Activated naive CD4-positive, alpha-beta T cell treated with Interleukin-2 at 50 U/mL for 16 hours (primary cell): ENCODE measurements around the gene CUX1.
"Not testable (repeated sequence)": the region's sequence is repeated elsewhere in the genome, so short reads cannot be mapped to it uniquely, and the experiment has no call there.

Experiments
- DNase-seq: peaks from one replicate; pipeline ENCODE4 v3.0.0-alpha.2; 2020

CUX1 gene

DNA sequence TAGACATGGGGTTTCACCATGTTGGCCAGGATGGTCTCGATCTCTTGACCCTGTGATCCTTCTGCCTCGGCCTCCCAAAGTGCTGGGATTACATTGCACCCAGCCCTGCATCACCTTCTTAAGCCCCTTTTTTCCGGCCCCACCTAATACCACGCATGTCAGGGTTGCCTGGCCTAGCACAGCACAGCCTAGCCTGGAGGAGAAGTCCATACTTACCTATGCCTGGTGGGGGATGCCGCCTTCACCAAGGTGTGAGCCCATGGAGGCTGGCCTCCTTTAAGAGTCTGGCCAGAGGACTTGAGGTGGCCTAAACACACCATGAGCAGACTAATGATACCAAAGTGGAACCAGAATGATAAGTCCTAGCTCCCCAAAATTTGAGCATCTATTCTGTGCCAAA lies 22.0 kb upstream of the CUX1 start:
- DNase-seq, result no peak

DNA sequence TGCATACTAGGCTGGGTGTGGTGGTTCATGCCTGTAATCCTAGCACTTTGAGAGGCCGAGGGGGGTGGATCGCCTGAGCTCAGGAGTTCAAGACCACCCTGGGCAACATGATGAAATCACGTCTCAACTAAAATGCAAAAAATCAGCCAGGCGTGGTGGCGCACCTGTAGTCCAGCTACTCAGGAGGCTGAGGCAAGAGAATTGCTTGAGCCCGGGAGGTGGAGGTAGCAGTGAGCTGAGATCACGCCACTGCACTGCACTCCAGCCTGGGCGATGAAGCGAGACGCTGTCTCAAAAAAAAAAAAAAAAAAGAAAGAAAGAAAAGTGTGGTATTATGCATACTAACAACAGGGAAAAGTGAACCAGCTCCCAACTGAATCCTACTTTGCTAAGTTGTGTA lies 19.3 kb upstream of the CUX1 start:
- not testable (repeated sequence) for DNase-seq

DNA sequence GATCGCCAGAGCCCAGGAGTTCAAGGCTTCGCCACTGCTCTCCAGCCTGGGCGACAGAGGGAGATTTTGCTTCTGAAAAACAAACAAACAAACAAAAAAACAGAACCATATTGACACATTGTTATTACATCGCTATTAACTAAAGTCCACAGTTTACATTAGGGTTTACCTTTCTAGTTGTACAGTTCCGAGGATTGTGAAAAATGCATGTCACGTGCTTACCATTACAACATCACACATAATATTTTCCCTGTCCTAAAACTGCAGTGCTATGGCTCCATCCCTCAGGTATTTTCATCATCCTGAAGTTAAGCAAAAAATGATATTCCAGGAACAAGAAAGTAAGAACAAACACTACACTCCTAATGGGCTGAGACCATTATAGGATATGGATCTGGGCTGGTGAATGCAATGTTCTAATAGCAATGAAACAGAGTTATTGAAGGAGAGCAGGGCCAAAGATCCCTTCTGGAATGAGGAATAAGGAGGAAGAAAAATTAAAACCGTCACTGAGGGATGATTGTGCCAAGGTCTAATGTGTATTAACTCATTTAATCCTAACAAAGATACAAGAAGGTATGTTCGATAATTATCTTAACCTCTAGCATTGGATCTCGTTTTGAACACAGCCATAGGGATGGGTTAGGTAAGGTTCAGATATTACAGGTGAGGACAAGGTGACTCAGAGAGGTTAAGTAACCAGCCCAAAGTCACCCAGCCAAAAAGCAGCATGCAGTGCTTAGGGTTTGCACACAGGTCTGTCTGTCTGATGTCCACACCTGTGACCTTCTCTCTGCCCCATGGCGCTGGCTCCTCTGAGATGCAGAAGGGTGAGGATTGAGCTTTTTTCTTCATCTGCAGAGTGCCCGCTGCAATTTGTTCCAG lies 14.0 kb upstream of the CUX1 start:
- no peak for DNase-seq

DNA sequence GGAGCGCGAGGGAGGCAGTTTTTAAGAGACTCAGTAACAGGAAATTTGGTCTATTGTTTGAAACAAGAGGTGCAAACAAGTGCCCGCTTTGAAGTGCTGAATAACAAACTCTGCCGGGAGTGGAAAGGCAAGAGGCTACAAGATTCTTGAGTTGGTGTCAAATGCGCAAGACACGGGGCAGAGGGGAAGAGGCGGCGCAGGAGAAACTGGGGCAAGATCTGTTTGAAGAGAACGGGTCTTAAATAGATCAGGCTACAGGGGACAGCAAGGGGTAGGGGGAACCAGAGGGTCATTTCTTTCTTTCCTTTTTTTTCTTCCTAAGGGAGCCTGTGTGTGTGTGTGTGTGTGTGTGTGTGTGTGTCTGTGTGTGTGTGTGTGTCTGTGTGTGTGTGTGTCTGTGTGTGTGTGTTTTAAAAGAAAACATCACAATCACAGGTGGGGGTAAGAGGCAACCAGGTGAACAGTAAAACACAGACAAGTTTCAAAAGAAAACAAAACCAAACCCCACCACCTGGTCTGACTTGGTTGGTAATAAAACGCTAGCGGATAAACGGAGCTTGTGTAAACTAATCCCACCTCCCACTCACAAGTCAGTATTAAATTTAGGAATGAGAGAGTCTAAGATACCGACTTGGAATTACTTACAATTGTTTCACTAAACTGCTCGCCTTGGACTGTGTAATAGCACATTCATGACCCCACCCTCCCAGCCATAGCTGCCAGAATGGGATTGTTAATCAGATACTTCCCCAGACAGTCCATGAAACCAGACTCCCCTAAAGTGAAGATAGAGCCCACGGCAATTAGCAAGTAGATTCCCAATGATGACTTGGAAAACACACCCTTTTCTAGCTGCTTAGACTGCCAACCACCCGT lies 13.1 kb upstream of the CUX1 start:
- DNase-seq, result no peak

DNA sequence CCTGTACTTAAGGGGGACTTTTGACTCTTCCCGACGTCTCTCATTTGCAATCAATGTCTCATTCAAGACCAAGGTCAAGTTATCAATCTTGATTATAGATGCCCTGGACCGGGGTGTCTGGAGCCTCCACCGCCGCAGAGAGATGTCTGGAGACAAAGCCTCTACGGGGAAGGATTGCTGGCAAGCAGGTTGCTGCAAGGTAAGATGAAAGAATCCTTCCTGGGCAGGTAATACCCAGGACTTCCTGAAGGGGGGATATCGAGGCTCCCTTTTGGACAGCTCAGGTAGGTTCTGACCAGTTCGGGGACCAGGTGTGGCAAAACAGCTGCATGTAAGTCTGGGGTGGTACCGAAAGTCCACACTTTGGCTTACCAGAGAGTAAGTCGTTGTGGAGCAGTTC lies 12.5 kb upstream of the CUX1 start:
- DNase-seq, result no peak

DNA sequence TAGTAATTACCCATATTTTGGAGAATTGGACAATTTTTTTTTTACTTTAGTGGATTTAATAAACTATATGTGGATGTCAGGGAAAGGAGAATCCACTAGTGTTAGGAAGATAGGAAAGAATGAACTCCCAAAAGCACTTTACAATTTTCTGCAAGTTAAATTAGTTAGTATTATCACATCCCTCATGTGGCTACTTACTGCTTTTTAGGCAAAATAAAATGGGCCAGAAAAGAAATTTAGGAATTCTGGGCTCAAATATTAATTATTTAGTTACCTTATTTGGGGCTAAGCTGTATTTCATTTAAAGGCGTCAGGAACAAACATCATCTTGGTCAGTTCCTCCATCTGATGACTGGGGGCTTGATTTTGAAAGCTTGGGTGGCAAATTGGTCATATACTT lies 4.8 kb upstream of the CUX1 start:
- DNase-seq, result no peak

DNA sequence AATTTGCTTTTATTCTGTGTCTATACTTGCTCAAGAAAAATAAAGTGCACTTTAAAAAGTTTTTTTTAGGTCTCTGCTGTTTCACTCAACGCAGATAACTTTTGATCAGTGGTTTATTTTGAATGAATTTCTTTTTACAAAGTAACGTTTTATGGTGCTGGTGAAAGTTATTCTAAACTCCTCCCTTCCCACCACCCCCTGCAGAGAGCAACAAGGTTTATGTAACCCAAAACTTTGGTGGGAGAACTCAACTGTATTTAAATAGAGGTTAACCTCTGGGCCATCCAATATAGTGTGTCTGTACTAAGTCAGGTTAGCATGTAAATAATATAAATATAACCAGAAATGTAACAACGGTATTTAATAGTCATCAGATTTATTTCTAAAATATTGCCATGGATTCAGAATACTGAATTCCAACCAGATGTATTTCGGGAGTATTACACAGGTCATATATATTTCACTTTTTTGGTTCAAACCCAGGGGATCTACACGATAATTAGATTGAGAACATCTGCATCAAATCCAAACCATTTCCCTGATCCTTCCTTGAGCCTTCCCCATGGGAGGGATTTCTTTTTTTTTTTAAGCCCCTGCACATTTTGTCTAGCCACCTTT lies 3.9 kb upstream of the CUX1 start:
- no peak for DNase-seq

DNA sequence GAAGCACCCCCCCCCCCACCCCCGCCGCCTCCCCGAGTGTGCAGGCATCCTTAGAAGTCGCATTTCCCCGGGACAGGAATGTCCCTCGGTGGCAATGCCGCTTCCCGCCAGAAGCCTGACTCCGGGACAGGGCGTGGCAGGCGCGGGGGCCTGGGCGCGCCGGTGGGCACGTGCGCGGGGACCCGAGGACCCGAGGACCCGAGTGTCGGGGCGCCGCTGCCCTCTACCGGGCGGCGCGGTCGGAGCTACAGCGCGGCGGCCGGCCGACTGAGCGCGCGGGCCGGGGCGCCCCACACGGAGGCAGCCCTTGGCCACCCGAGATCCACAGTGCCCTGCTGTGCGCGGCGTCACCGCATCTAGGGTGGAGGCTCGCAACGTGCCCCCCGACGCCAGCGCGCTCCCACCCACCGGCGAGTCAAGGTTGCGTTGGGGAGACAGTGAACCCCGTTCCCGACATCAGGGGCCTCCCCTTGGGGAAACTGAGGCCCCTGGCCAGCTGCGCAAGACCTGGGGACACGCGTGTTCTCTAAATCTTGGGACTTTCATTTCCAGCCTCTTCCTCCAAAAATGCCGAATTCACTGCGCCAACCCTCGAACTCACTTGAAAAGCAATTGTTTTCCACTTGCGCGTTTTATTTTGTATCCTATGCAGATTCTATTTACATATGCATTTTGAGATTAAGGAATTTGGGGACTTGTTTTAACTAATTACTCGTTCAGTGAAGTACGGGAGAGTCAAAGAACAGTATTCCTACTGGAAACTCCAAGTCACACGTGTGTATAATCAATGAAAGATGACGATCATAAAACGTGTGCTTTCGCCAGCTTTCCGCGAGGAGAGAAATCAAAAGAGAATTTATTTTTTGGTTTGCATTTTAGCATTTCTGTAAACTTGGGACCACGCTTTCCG lies 3.1 kb upstream of the CUX1 start:
- peak; percentile 60 for DNase-seq

DNA sequence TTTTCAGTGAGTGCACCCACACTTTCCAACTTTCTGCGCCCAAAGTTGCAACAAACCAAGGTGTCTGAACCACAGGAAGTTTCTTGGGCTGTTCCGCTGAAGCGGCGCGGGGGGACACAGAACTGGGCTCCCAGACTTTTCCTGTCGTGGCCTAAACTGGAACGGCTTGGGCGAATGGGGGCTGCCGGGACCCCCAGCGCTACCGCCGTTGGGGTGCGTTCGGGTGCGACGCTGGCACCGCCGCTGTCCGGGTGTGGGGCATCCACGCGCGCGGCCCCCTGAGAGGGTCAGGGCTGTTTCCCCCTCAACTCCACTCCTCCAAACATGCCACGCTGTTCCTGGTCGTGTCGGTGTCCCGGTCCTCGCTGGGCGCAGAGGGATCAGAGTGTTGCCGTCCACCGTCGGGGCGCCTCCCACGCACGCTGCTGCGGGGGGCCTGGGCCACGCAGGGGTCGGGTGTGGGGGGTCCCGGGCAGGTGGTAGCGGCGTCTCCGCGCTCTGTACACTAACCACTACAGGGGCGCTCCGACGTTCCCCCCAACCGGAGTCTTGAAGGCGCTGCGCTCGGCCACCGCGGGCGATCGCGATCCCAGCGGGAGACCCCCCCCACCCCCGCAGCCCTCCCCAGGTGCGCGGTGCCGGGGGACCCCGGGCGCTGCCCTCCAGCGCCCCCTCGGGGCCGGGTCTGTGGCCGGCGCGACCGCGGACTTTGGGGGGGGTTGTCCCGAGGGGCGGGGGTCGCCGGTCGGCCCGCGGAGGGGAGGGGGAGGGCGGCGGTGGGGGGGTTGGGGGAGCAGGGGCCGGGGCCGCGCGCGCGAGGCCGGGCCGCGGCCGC lies 2.2 kb upstream of the CUX1 start:
- DNase-seq, result peak; percentile 66

DNA sequence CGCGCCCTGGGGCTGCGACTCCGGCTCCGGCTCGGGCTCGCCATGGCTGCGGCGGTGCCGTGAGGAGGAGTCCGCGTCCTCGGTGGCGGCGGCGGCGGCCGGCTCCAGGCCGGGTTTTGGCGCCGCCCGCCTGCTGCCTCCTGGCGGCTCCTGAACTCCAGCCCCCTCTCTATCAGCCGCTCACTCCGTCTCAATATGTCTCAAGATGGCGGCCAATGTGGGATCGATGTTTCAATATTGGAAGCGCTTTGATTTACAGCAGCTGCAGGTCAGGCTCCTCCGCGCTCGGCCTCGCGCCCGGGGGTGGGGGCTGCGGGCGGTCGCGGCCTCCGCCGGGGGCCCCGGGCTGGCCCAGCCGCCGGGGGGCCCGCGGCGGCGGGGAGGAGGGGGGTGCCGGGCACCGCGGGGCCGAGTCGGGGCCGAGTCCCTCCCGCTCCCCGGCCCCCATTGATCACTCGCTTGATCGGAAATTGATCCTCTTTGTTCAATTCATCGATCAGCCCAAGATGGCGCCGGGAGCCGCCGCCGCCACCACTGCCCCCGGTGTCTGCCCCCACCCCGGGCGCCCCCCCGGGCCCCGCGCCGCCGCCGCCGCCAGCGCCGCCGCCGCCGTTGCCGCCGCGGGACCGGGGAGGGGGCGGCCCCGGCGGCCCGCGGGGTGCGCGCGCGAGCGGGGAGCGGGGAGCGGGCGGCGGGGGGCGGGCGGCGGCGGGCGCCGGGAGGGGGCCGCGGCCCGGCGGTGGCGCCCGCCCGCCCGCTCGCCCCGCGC lies 1.4 kb upstream of the CUX1 start:
- DNase-seq, result peak; percentile 74

DNA sequence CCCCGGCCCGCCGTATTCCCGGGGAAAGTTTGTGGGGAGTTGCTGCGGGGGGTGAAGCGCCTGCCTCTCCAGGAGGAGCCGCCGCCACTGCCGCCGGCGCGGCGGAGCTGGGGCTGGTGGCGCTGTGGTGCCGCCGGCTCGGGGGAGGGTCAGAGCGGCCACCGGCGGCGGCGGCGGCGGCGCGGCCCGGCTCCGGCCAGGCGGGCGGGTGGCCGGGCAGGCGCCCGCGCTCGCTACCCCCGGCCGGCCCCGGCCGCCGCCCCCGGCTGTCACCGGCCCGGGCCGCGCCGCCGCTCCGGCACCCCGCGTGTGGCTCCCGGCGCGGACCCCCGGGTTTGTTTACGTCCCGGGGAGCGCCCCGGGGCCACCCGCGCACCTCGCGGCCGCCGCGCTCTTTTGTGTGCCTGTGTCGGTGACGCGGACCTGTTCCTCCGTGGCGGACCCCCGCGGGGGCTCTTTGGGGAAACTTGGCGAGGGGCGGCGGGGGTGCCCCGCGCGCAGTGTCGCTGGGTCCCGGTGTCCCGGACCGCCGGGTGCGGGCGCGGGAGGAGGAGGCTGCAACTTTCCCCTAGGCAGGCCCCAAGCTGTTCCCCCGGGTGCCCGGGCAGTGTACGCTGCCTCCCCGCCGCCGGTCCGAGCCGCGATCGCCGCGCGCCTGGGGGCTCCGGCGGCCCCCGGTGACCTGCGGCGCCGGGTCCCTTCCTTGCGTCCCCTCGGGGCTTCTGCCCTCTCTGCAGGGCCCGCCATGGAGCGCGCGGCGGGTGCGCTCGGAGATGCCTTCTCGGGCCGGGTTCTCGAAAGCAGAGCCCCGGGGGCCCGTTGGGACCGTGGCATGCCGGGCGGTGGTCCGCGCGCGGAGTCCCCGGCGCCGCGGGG lies 593 bp upstream of the CUX1 start:
- DNase-seq, result peak; percentile 18

DNA sequence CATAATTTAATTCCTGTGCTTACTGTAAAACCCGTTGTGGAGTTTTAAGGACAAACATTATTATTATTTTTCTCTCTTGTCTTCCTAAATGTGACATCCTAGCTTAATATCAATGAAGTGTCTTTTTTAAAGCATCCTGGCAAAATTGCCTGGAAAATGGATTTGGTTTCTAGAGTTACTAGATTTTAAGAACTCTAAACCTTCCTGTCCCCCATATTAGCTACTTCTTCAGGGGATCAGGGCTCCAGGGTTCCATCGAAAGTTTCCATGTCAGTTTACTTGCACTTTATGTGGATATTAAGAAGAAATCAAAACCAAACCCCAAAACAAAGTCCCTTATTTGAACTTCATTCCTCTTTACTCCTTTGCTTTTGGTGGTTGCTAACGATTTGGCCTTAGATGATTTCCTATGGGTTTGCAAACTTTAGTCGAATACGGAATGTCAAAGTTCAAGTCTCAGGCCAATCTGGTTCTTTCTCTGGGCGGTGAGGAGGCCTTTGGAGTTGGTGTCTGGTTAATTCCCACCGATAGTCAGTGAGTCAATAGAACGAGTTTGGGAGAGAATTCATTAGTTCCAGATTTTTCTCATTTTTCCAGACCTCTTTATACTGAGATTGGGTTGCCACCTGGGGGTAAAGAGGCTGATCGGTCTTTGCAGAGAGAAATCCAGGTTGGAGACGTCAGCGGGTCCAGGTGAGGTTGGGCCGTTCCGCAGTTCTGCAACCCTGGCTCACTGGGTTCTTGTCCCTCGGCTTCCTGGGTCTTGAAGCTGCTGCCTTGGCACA lies 1.1 kb downstream of the CUX1 start:
- DNase-seq, result no peak

DNA sequence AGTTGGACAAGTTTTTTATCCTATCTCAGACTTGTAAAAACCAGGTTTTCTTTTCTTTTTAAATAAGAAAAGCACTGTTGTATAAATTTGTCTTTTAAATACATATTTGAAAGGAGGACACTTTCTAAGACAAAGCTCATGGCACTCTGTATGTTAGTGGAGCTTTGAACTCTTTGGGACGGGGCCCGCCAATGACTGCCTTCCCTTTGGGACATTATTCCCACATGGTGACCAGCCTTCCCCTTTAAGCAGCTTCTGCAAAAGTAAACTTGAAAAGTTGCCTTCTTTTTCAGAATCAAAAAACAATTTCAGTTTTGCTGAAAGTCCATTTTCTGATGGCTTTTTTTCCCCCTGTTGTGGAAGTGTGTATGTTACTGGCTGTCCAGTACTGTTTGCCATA lies 1.8 kb downstream of the CUX1 start:
- no peak for DNase-seq

DNA sequence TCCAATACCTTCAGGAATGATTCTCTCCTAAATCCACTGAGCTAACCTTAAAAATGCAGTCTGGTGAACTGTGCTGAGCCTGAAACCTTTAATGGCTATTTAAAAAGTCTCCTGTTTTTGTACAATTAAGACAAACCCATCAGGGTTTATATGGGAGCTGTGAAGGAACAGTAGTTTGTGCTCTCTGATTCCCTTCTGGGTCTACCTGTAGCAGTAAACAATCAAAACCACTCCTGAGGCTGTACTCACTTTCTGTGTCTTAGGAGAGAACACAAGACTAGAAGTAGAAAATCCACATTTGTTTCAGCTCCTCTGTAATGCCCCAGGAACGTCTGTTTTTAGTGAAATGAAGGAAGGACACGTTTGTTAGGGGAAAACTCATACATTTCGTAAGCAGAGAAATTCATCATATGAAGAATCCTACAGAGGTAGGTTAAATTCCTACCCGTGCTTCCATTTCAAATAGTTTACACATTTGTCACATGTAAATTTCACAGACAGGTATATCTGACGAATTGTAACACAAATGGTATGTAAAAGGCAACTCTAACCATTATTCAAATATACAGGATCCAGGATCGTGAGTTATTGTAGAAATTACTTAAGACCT lies 2.6 kb downstream of the CUX1 start:
- DNase-seq, result no peak

DNA sequence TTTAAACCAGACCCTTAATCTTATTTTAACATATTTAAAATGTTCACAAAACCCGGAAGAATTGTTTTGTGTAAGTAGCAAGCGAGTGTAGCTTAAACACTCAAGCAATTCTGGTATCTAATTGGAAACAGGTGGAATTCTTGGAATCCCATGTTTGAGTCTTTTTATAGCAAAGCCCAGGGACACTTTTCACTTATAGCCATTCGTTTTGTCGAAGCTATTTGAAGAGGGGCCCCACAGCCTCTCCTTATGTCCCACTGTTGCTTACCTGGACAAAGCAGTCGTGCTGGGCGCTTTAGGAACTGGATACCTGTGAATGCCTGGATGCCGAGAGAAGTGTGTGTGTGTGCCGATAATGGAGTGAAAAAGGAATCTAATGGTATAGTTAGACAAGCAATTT lies 3.3 kb downstream of the CUX1 start:
- no peak for DNase-seq

DNA sequence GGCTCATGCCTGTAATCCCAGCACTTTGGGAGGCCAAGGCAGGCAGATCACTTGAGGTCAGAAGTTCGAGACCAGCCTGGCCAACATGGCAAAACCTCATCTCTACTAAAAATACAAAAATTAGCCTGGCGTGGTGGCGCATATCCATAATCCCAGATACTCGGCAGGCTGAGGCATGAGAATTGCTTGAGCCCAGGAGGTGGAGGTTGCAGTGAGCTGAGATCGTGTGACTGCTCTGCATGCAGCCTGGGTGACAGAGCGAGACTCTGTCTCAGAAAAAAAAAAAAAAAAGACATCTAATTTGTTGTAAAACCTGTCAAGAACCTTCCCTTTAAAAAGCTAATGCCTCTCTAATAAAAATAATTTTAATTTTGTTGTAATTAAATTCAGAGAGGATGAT lies 5.2 kb downstream of the CUX1 start:
- DNase-seq, result not testable (repeated sequence)

DNA sequence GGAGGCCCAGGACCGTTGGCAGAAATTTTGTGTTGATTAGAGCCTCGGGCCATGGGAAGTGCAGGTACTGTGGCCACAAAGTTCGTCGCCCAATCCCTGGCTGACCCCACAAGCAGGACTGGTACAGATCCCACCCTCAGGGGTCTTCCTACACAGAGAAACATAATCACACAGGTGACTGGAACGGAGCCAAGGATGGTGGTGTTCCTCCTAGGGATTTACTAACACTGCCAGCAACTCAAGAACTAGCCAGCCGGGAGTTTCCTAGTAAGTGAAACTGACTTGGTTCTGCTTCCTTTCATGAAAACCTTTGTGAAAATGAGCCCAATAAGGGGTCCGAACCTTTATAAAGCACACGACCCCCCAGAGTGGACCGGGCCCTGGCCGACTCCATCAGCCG lies 5.7 kb downstream of the CUX1 start:
- no peak for DNase-seq

DNA sequence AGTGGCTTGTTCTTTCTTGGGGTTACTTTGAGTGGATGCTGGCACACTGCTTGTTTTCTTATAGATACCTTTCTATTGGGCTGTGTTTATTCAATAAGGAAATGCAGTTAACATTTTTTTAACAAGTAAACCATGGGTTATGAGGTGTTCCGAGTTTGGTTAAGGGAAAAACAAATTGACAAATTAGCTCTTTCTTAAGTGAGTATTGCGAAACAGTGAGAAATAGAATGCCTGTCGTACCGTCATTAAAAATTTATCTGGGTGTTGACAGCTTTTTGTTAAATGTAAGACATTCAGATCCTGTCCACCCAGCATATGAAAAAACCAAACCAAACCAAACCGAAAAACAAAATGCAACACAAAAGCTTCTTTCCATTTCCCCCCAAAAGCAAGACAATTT lies 6.2 kb downstream of the CUX1 start:
- DNase-seq, result no peak
